Activated naive CD8-positive, alpha-beta T cell treated with anti-CD3 and anti-CD28 coated beads for 36 hours (primary cell): Measurements from ENCODE around the gene SEC24D. TPM values are rescaled to one million over a fixed set of nuclear protein-coding genes. Genes with fewer than 3 reads are reported as not detected.

Experiments
- DNase-seq: peaks from one replicate; pipeline ENCODE4 v3.0.0; 2021
- H3K27ac Mint-ChIP-seq: one replicate; pipeline ENCODE4 v1.8.0; 2022; ENCODE audit warnings: mild to moderate bottlenecking, moderate library complexity, mixed read lengths
- H3K27me3 Mint-ChIP-seq: one replicate; pipeline ENCODE4 v1.8.0; 2022; ENCODE audit warnings: mild to moderate bottlenecking, mixed read lengths
- H3K36me3 Mint-ChIP-seq: one replicate; pipeline ENCODE4 v1.8.0; 2021; ENCODE audit warnings: mild to moderate bottlenecking, mixed read lengths
- H3K4me1 Mint-ChIP-seq: one replicate; pipeline ENCODE4 v1.8.0; 2021; ENCODE audit warnings: mixed read lengths
- H3K4me3 Mint-ChIP-seq: one replicate; pipeline ENCODE4 v1.8.0; 2022; ENCODE audit warnings: mild to moderate bottlenecking, moderate library complexity, mixed read lengths
- H3K9me3 Mint-ChIP-seq: one replicate; pipeline ENCODE4 v1.8.0; 2022; ENCODE audit warnings: mixed read lengths
- total RNA-seq, 2 experiments: library from RNA; stranded (reverse); gene quantifications; one replicate each; pipeline ENCODE4 v1.2.3, GENCODE V29; 2021

The SEC24D gene
- total RNA-seq, 2 experiments from 2014 or later, result 19.6 to 22.5 TPM

GRCh38 chr4:118760493-118760892 is 75.4 kb downstream of the SEC24D start:
- no peaks in the 10 kb centered on the region for H3K9me3 Mint-ChIP-seq
- no peak for DNase-seq
- H3K27me3 Mint-ChIP-seq, result no peaks in the 10 kb centered on the region
- no peak overlapping the region for H3K27ac Mint-ChIP-seq
- H3K36me3 Mint-ChIP-seq, result peaks cover 6% of the 10 kb centered on the region
- no peaks in the 10 kb centered on the region for H3K4me1 Mint-ChIP-seq
- no peak overlapping the region for H3K4me3 Mint-ChIP-seq

- Mint-ChIP-seq H3K27me3 (no peaks in the 10 kb centered on the region), H3K4me3 (no peak overlapping the region), H3K27ac (no peak overlapping the region), H3K36me3 (peaks cover 6% of the 10 kb centered on the region), H3K9me3 (no peaks in the 10 kb centered on the region), H3K4me1 (no peaks in the 10 kb centered on the region)
- DNase-seq, result no peak
These were observed 75.8 kb downstream of the SEC24D start for GRCh38 chr4:118760092-118760491.

- no peak for DNase-seq
- no peak overlapping the region for H3K4me3 Mint-ChIP-seq
- H3K9me3 Mint-ChIP-seq, result no peaks in the 10 kb centered on the region
- no peaks in the 10 kb centered on the region for H3K27me3 Mint-ChIP-seq
- peaks cover 6% of the 10 kb centered on the region for H3K36me3 Mint-ChIP-seq
- no peaks in the 10 kb centered on the region for H3K4me1 Mint-ChIP-seq
- no peak overlapping the region for H3K27ac Mint-ChIP-seq
These were observed 76.4 kb downstream of the SEC24D start for GRCh38 chr4:118759481-118759880.

- Mint-ChIP-seq H3K9me3 (no peaks in the 10 kb centered on the region), H3K4me1 (no peaks in the 10 kb centered on the region), H3K4me3 (no peak overlapping the region), H3K27me3 (no peaks in the 10 kb centered on the region), H3K27ac (no peak overlapping the region), H3K36me3 (peaks cover 2% of the 10 kb centered on the region)
- DNase-seq, result no peak
These were observed 77.6 kb downstream of the SEC24D start for GRCh38 chr4:118758293-118758692.

GRCh38 chr4:118757761-118758251 is 78.1 kb downstream of the SEC24D start:
- Mint-ChIP-seq H3K4me1 (no peaks in the 10 kb centered on the region), H3K27me3 (no peaks in the 10 kb centered on the region), H3K27ac (no peak overlapping the region), H3K36me3 (peaks cover 2% of the 10 kb centered on the region), H3K9me3 (no peaks in the 10 kb centered on the region), H3K4me3 (no peak overlapping the region)
- no peak for DNase-seq

- H3K4me1 Mint-ChIP-seq, result no peaks in the 10 kb centered on the region
- H3K27me3 Mint-ChIP-seq, result no peaks in the 10 kb centered on the region
- no peak overlapping the region for H3K4me3 Mint-ChIP-seq
- no peak for DNase-seq
- H3K9me3 Mint-ChIP-seq, result no peaks in the 10 kb centered on the region
- no peaks in the 10 kb centered on the region for H3K36me3 Mint-ChIP-seq
- no peak overlapping the region for H3K27ac Mint-ChIP-seq
These were observed 79.0 kb downstream of the SEC24D start for GRCh38 chr4:118756958-118757357.

GRCh38 chr4:118756429-118756828 is 79.5 kb downstream of the SEC24D start:
- Mint-ChIP-seq H3K9me3 (no peaks in the 10 kb centered on the region), H3K27ac (no peak overlapping the region), H3K27me3 (no peaks in the 10 kb centered on the region), H3K36me3 (no peaks in the 10 kb centered on the region), H3K4me1 (no peaks in the 10 kb centered on the region), H3K4me3 (no peak overlapping the region)
- DNase-seq, result no peak

- no peak for DNase-seq
- Mint-ChIP-seq H3K36me3 (no peaks in the 10 kb centered on the region), H3K4me3 (no peak overlapping the region), H3K4me1 (no peaks in the 10 kb centered on the region), H3K9me3 (no peaks in the 10 kb centered on the region), H3K27ac (no peak overlapping the region), H3K27me3 (no peaks in the 10 kb centered on the region)
These were observed 80.3 kb downstream of the SEC24D start for GRCh38 chr4:118755438-118756226.

GRCh38 chr4:118754890-118755289 is 81.0 kb downstream of the SEC24D start:
- no peaks in the 10 kb centered on the region for H3K27me3 Mint-ChIP-seq
- DNase-seq, result no peak
- H3K9me3 Mint-ChIP-seq, result no peaks in the 10 kb centered on the region
- H3K4me1 Mint-ChIP-seq, result no peaks in the 10 kb centered on the region
- H3K4me3 Mint-ChIP-seq, result no peak overlapping the region
- H3K36me3 Mint-ChIP-seq, result no peaks in the 10 kb centered on the region
- H3K27ac Mint-ChIP-seq, result no peak overlapping the region

GRCh38 chr4:118753685-118754084 is 82.2 kb downstream of the SEC24D start:
- Mint-ChIP-seq H3K4me1 (no peaks in the 10 kb centered on the region), H3K4me3 (no peak overlapping the region), H3K27ac (no peak overlapping the region), H3K27me3 (no peaks in the 10 kb centered on the region), H3K9me3 (no peaks in the 10 kb centered on the region), H3K36me3 (no peaks in the 10 kb centered on the region)
- no peak for DNase-seq

- no peak for DNase-seq
- Mint-ChIP-seq H3K9me3 (no peaks in the 10 kb centered on the region), H3K27ac (no peak overlapping the region), H3K36me3 (no peaks in the 10 kb centered on the region), H3K4me1 (no peaks in the 10 kb centered on the region), H3K27me3 (no peaks in the 10 kb centered on the region), H3K4me3 (no peak overlapping the region)
These were observed 82.8 kb downstream of the SEC24D start for GRCh38 chr4:118753096-118753495.

GRCh38 chr4:118752551-118752950 is 83.4 kb downstream of the SEC24D start:
- H3K36me3 Mint-ChIP-seq, result no peaks in the 10 kb centered on the region
- H3K27ac Mint-ChIP-seq, result no peak overlapping the region
- H3K27me3 Mint-ChIP-seq, result no peaks in the 10 kb centered on the region
- H3K4me3 Mint-ChIP-seq, result no peak overlapping the region
- DNase-seq, result no peak
- H3K4me1 Mint-ChIP-seq, result no peaks in the 10 kb centered on the region
- no peaks in the 10 kb centered on the region for H3K9me3 Mint-ChIP-seq

GRCh38 chr4:118751629-118752323 is 84.2 kb downstream of the SEC24D start:
- Mint-ChIP-seq H3K27me3 (no peaks in the 10 kb centered on the region), H3K36me3 (no peaks in the 10 kb centered on the region), H3K4me1 (no peaks in the 10 kb centered on the region), H3K27ac (no peak overlapping the region), H3K4me3 (no peak overlapping the region), H3K9me3 (no peaks in the 10 kb centered on the region)
- DNase-seq, result no peak

- Mint-ChIP-seq H3K27ac (no peak overlapping the region), H3K4me1 (no peaks in the 10 kb centered on the region), H3K36me3 (peaks cover 2% of the 10 kb centered on the region), H3K9me3 (no peaks in the 10 kb centered on the region), H3K4me3 (no peak overlapping the region), H3K27me3 (no peaks in the 10 kb centered on the region)
- no peak for DNase-seq
These were observed 86.5 kb downstream of the SEC24D start for GRCh38 chr4:118749347-118749988.

GRCh38 chr4:118746251-118746919 is 89.5 kb downstream of the SEC24D start:
- no peaks in the 10 kb centered on the region for H3K9me3 Mint-ChIP-seq
- peaks cover 4% of the 10 kb centered on the region for H3K36me3 Mint-ChIP-seq
- DNase-seq, result no peak
- H3K27ac Mint-ChIP-seq, result no peak overlapping the region
- no peaks in the 10 kb centered on the region for H3K4me1 Mint-ChIP-seq
- H3K4me3 Mint-ChIP-seq, result no peak overlapping the region
- H3K27me3 Mint-ChIP-seq, result no peaks in the 10 kb centered on the region
